Hematopoietic multipotent progenitor cell treated with erythropoietin and hydrocortisone succinate and interleukin-3 and kit ligand, for 15 days (in vitro differentiated cells): ENCODE measurements around the gene MYL11.

Experiments
- DNase-seq: peaks from one replicate; pipeline ENCODE4 v3.0.0-alpha.2; 2015; ENCODE audit warnings: low spot score

The MYL11 gene

GRCh38 chr16:30354423-30355143 lies 20.0 kb upstream of the MYL11 start:
- no peak for DNase-seq

- DNase-seq, result peak; percentile 95
These were observed 19.3 kb upstream of the MYL11 start, which contains the start of gene CD2BP2 for GRCh38 chr16:30355144-30355953. TSS of gene CD2BP2 (minus strand) at chr16:30355308. CDS start at chr16:30354681, 627 bp downstream.

GRCh38 chr16:30355954-30356308 lies 18.7 kb upstream of the MYL11 start:
- no peak for DNase-seq

GRCh38 chr16:30356401-30357084 lies 18.1 kb upstream of the MYL11 start:
- DNase-seq, result no peak

- no peak for DNase-seq
These were observed 17.4 kb upstream of the MYL11 start for GRCh38 chr16:30357085-30357714.

GRCh38 chr16:30357715-30358576 lies 16.7 kb upstream of the MYL11 start:
- no peak for DNase-seq

GRCh38 chr16:30358577-30358936 lies 16.0 kb upstream of the MYL11 start:
- DNase-seq, result no peak

GRCh38 chr16:30358990-30359870 lies 15.4 kb upstream of the MYL11 start:
- no peak for DNase-seq

GRCh38 chr16:30359871-30360170 lies 14.8 kb upstream of the MYL11 start:
- no peak for DNase-seq

GRCh38 chr16:30361180-30361579 lies 13.4 kb upstream of the MYL11 start:
- no peak for DNase-seq

- no peak for DNase-seq
These were observed 9.4 kb upstream of the MYL11 start for GRCh38 chr16:30365200-30365599.

GRCh38 chr16:30366511-30366910 lies 8.1 kb upstream of the MYL11 start:
- no peak for DNase-seq

GRCh38 chr16:30367349-30368009 lies 7.1 kb upstream of the MYL11 start:
- DNase-seq, result no peak

GRCh38 chr16:30368122-30368791 lies 6.3 kb upstream of the MYL11 start:
- DNase-seq, result no peak

- no peak for DNase-seq
These were observed 5.9 kb upstream of the MYL11 start for GRCh38 chr16:30368792-30369090.

- DNase-seq, result peak; percentile 36
These were observed 5.3 kb upstream of the MYL11 start for GRCh38 chr16:30369091-30369937.

GRCh38 chr16:30369938-30370455 lies 4.6 kb upstream of the MYL11 start:
- DNase-seq, result no peak

GRCh38 chr16:30370456-30371247 lies 4.0 kb upstream of the MYL11 start, which contains the start of gene TBC1D10B:
TSS of gene TBC1D10B (minus strand) at chr16:30370494. CDS start at chr16:30370183, 311 bp downstream.
- peak; percentile 100 for DNase-seq
